T-helper 1 cell (primary cell): ENCODE data around the gene NR5A2.

ENCODE experiments used
- DNase-seq, 5 donors: peaks; one replicate each; pipeline ENCODE4 v3.0.0-alpha.2; 2012 to 2020
- total RNA-seq, 4 donors: gene quantifications; one replicate each; lab custom pipeline; 2026; lab: John Stamatoyannopoulos, UW

Gene NR5A2
- total RNA-seq: 0 reads per million in 4 donors

- no peak for DNase-seq
Measured at GRCh38 chr1:200027264-200027823, at the start of gene NR5A2. Gene NR5A2 (plus strand): TSS chr1:200027710. CDS start chr1:200027848, 138 bp downstream.

DNA sequence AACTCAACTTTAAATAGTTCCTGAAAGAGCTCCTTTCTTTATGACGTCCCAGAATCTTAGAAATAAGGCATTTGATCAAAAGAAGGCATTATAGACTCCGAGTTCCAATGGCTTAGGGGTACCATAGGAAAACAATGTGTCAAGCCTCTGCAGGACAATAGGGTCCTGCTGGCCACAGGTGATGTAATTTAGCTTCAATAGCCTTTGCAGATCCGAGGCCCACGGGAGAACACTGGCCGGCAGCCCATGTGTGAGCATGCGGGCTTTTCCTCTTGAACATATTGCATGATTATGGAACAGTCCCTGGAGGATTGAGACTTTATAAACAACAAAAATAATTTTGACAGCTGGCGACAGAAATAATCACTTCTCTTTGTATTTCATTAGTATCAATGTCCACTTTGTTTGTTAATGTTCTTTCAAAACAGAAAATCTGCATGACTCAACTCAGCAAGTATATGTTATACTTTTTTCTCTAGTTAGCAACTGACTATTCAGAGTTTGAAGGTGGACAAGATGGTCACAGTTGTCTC lies 49.0 kb upstream of the NR5A2 start:
- DNase-seq: no peak

DNA sequence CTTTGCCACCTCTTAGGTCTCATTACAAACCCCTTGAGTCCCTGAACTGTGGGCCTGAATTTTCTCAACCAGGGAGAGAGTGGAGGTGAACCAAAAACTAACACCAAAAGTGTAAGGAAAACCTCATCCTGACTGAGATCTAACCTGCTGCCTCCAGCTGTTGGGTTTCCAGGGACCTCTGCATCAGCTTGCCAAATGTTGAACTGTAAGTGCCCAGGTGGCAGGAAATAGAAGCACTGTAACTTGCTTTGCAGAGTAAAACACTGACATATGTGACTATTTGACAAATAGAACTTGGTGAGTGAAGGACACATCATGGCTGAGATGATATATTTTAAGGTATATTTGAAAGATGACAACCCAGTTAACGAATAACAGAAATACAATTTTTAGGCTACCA lies 48.4 kb upstream of the NR5A2 start:
- no peak for DNase-seq

- no peak for DNase-seq
Measured at GRCh38 chr1:199981584-199981983, 45.9 kb upstream of the NR5A2 start.

DNA sequence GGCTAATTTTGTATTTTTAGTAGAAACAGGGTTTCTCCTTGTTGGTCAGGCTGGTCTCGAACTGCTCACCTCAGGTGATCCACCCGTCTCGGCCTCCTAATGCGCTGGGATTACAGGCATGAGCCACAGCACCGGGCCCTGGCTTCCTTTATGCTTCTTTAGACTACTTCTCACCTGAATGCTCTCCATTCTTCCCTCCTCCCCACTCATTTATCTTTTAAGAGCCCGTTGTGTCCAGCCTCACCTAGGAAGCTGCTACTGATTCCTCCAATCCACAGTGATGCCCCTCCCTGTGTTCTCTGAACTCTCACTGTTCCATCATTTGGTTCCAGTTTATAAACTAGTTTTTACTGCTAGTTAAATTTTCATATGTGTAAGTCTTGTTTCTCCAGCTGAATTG lies 44.9 kb upstream of the NR5A2 start:
- no peak for DNase-seq

GRCh38 chr1:199983531-199983930 lies 44.0 kb upstream of the NR5A2 start:
- DNase-seq: no peak

DNA sequence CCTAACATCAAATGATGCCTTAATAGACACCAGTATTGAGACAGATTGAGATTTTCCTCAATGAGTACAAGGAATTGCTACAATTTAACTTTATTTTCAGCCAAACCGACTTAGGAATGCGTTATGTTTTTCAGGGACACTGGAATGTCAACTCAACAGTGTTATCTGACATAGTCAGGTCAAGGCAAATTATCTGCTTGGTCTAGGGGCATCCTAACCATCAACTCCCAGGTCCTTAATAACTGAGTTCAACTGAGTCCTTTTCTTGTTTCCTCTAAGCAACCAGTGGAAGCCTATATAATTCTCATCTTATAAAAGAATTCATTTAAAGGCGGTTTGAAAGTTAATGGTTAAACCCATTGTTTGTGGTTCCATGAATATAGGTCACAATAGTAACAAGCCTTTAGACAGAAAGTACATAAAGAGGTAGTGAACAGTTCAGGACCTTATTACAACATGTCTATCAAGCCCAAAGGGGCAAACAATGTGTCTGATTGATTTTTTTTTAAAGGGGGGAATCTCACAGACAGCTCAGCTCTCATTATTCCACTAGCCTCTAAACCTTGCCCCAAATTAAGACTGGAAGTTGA lies 32.3 kb upstream of the NR5A2 start:
- no peak for DNase-seq

GRCh38 chr1:200005165-200005564 lies 22.3 kb upstream of the NR5A2 start:
- DNase-seq: no peak

- DNase-seq: no peak
Measured at GRCh38 chr1:200006711-200007110, 20.8 kb upstream of the NR5A2 start.

DNA sequence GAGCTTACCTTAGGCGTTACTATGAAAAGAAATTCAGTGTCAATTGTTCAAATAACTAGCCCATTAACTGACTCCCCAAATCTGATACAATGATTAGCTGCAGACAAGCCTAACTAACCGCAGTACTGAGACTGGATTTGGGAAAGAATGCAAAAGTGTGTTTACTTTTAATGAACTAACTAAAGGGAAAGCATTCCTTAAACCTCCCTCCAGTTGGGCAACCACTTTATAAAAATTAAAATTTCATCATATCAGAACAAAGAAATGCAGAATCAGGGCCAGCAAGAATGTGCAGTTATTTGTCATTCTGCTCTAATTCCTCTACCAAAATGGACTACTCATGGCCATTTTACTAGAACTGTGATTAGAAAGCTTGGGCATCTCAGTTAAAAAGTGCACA lies 11.7 kb upstream of the NR5A2 start:
- no peak for DNase-seq

- no peak for DNase-seq
Measured at GRCh38 chr1:200021577-200022238, 5.8 kb upstream of the NR5A2 start.

DNA sequence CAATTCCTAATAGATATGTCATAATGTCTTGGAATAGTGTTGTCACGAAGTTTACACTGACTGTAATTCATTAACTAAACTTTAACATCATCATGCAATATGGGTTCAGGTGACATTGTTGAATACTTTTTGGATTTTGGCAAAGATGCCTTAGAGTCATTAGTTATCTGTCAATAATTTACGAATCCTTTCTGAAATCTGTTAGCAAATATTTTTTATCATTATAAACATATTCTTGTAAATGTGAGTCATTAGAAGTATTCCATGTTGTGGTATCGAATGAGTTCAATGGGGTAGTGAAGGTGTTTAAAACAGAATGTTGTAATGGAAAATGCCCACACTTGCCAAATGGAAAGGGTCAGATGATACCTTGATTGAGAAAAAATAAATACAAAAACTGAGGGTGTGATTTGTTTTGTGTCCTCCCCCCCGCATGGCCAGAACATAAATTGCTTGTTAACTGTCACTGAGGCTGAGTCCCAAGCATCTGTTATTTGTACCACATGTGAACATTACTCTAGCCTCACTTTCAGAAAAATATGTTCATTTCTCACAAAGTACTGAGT lies 5.2 kb upstream of the NR5A2 start:
- DNase-seq: no peak

GRCh38 chr1:200028586-200029034 lies 1.1 kb downstream of the NR5A2 start:
- DNase-seq: no peak

DNA sequence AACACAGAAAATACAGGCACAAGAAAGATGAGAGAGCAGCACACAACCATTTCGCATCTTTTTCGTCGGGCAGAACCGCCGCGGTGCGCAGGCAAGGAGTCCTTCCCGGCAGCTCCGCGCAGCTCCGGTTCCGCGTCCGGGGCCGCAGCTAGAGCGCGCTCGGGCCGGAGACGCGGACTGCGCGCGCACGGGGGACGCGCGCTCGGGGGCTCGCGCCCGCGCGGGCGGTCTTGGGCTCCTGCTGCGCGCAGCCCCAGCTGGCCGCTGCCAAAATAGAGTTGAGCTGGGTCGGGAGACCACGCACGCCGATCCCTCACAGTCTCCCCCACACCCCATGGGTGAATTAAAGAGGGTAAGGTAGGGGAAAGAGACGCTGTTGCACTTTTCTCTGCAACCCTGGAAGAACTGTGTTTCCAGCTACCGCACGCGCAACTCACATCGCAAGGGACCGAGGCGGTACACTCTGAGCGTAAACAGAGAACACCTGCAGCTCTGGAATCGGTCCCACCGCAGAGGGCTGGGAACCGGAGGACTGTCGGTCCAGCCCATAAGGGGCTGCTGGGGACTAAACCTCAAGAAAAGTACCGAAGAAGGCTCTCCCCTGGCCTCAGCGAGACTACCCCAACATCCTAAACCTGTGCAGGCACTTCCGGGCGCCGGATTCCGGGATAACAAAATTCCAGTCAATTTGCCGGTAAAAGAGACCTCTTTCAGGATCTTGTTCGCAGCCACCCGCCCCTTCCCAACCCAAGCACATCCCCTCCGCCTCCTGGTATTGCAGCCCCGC lies 1.7 kb downstream of the NR5A2 start:
- peak in 1 of 5 donors; percentile 16 for DNase-seq

- no peak for DNase-seq
Measured at GRCh38 chr1:200029822-200030152, 2.3 kb downstream of the NR5A2 start.

- no peak for DNase-seq
Measured at GRCh38 chr1:200030791-200031190, 3.3 kb downstream of the NR5A2 start.

DNA sequence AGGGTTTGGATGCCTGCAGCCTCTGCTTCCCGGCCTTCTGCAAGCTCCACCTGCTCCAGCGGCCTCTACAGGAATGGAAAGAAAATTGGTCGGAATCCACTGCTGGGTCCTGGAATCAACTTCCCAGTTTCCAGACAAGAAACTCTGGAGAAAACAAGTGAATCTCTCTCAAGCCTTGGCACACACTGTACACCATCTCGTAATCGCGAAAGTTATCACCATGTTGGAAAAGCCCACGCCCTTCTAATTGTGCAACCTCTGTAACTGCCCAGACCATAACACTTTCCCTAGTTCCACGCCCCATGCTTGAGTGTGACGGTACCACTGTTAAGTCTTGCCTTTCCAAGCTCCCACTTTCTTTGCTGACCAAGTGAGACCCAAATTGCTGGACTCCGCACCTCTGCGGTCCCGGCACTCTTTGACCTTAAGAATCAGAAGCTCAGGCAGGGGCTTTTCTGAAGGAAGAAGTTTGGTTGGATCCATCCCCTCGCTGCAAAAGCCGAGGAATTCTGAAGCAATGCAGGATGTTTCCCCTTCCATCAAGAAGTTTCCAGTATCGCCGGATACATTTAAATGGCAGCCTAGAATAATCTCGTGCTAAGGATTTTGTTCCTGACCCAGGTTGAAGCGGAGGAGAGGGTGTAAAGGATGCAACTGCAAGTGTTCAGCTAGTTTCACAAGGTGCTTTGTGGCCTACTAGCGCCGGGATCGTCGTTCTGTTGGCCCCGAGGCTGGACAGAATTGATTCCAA lies 6.2 kb downstream of the NR5A2 start:
- DNase-seq: no peak

- no peak for DNase-seq
Measured at GRCh38 chr1:200034262-200034557, 6.7 kb downstream of the NR5A2 start.

DNA sequence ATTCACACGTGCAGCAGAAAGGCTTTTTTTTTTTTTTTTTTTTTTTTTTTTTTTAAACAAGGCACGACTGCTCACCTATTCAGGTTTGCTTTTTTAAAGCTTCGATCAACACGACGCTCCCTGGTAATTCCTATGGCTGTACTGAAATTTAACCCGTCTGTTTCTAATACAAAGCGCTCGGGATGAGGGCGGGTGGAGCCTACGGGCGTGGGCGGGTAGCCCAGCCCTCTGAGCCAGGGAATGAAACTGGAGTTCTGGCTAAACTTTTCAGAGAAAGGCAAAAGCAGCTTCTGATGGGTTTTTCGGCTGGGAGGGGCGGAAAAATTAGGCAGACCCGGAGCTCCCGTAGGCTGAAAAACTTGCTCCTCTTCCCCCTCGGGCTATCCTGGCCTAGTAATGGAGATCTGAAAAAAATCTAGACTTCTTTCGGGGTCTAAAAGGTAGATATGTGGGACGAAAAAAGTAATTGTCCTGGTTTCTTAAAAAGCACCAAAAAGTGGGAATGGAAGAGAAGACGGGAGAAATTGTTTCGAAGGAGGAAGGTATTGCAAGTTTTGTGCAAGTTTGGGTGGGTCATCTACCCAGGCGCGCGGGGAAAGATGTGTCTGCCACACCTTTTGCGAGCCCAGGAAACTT lies 7.4 kb downstream of the NR5A2 start:
- DNase-seq: no peak

GRCh38 chr1:200035397-200035955 lies 8.0 kb downstream of the NR5A2 start:
- DNase-seq: no peak

- DNase-seq: no peak
Measured at GRCh38 chr1:200035956-200036618, 8.6 kb downstream of the NR5A2 start.
